Middle frontal gyrus (tissue), 1 donor: ENCODE measurements around the gene ELK4.

Source experiments
- DNase-seq: peaks from one replicate; pipeline ENCODE4 v3.0.0-alpha.2; 2015; ENCODE audit warnings: low spot score; ENCODE audit errors: extremely low spot score

The ELK4 gene

GRCh38 chr1:205631010-205631767 lies 622 bp downstream of the ELK4 start:
- no peak for DNase-seq

DNA sequence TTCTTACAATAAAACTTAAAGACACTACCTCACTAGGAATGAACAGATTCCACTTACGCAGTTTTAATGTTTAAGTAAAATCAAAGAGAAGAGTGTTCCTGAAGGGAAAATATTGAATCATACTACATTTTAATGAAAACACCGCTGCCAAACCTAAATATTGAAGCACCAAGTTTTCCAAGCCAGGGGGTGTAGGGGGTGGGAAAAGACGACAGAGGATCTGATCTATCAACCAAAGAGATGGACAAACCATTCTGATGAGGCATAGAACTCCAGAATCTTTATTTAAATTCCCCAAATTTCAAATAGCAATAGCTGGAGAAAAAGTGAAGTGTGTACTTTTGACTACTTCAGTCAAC lies 1.2 kb downstream of the ELK4 start:
- DNase-seq: no peak

- DNase-seq: no peak
Observed at GRCh38 chr1:205630241-205630640, 1.6 kb downstream of the ELK4 start.

GRCh38 chr1:205629751-205630150 lies 2.1 kb downstream of the ELK4 start:
- DNase-seq: no peak

- DNase-seq: no peak
Observed at GRCh38 chr1:205627956-205628355, 3.9 kb downstream of the ELK4 start.

DNA sequence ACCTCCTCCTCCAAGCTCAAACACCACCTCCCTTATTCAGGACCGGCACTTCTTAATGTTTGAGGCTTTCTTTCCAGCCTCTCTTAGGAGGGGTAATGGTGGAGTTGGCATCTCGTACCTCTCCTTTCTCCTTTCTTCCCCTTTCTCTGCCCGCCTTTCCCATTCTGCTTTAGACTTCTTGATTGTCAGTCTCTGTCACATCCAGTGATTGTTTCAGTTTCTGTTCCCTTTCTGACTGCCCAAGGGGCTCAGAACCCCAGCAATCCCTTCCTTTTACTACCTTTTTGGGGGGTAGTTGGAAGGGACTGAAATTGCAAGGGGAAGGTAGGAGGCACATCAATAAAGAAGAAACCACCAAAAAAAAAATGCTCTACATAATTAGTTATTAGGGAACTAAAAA lies 5.6 kb downstream of the ELK4 start:
- DNase-seq: no peak

DNA sequence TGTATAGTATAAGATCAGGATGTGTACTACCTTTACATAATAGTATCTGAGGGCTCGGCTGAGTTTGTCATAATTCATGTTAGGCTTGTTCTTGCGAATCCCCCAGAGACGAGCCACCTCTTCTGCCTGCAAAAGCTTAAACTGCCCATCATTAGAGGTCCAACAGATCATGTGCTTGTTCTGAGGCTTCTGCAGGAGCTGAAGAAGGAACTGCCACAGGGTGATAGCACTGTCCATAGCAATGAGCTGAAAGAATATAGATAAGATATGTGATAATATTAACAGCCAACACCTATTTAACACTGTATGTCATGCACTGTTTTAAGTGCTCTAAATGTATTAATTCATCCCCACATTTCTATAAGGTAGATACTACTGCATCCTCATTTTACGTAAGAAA lies 8.2 kb downstream of the ELK4 start:
- DNase-seq: no peak

- no peak for DNase-seq
Observed at GRCh38 chr1:205620269-205620668, 11.5 kb downstream of the ELK4 start.

DNA sequence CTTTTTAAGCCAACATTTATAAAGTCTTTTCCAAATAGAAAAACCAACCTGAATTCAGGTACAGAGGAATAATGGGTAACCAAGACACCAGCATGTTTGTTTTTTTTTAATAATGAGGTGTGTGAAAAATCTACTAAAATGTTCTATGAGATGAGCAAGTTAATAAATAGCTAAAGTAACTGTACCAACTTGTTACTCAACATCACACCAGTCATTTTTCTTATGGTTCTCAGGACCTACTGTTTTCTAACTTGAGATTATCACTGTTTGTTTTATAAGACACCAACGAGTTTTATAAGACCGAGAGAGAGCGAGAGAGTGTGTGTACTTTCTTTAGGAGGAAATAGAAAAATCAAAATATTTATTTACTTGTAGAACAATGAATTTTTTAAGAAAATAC lies 12.4 kb downstream of the ELK4 start:
- DNase-seq: no peak

GRCh38 chr1:205616563-205617293 lies 15.1 kb downstream of the ELK4 start:
- DNase-seq: no peak

DNA sequence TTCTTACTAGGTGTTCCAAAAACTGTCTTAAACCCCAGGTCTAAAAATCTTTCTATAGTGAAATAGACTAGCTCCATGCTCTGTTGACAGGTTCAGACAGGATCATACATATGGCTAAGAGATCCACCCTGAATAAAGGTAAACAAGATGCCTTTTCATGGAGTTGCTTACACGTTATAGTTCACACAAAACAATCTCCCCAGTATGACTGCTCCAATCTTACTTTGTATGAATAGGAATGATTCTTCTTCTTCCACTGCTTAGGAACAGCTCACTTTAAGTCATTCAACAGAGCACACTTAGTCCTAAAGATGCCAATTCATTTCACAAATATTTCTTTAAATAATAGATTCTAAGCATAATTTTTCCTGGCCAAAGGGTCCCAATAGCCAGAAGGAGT lies 16.0 kb downstream of the ELK4 start:
- no peak for DNase-seq

- no peak for DNase-seq
Observed at GRCh38 chr1:205613854-205614412, 17.9 kb downstream of the ELK4 start.

GRCh38 chr1:205612556-205612955 lies 19.3 kb downstream of the ELK4 start:
- no peak for DNase-seq

DNA sequence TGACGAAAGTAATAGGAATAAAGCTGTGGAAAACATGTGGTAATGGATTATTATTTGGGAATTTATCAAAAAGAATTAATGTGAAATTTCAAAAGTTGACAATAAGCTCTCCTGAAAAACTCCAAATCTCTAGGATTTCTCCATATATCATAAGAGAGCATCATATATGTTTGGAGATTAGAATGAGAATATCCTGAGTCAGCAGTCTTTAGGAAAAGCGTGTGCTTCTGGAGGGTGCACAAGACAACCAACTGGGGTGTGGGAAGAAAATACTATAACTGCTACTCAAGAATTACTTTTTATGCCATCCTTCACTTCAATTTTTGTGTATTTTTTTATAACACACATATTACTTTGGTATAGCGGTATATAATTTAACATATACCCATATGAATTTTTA lies 19.7 kb downstream of the ELK4 start:
- no peak for DNase-seq

- DNase-seq: no peak
Observed at GRCh38 chr1:205610901-205611466, 20.8 kb downstream of the ELK4 start.

DNA sequence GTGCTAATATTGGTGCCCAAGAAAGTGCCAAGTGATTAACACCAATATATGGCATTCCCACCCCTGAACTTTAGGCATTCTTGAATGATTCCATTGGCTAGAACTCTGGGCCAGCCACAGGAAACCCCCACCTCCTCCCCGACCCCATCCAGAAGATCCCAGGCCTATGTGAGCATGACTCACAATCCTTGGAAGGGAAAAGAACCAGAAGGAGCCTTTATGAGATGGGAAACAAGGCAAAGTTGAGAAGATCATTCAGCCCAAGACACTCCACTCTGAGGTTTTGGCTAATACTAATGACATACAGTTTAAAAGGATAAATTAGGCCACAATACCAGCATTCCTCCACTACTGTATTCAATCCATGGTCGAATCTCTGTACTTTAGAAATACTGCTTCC lies 21.8 kb downstream of the ELK4 start:
- no peak for DNase-seq

DNA sequence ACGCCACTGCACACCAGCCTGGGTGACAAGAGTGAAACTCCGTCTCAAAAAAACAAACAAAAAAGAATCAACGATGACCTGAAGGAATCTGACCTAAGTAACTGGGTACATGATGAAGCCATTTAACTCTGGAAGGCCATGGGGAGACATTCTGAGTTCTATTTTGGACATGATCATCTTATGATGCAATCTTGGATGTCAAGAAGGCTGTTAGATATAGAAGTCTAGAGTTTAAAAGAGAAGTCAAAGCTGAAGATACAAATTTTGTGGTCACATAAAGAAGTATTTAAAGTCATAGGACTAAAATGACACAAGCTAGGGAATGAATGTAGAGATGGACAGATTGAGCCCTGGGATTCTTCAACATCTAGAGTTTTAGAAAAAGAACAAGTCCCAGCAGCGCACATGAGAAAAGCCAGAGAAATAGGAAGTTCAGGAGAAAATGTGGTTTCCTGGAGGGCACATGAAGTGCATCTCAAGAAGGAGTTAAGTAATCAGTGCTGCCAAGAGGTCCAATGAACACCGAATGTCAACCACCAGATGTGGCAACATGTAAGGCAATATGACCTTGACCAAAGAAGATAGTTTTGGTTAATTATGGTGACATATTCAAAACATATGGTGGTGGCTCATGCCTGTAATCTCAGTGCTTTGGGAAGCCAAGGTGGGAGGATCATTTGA lies 26.8 kb downstream of the ELK4 start:
- no peak for DNase-seq

DNA sequence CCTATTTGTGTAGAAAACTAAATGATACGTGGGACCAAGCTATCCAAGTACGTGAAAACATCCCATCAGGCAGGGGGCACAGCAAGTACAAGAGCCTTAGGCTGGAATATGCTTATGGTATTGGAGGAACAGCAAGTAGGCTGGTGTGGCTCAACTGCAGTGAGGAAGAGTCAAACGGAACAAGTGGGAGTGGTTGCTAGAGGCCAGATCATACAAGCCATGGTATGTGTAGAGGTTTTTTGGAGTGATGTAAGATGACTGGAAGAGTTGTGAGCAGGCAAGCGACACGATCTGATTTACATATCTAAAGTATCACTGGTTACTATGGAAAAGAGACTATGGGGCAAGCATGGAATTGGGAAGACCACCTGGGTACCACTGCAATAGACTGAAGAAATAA lies 27.8 kb downstream of the ELK4 start:
- DNase-seq: no peak

GRCh38 chr1:205601205-205601604 lies 30.6 kb downstream of the ELK4 start:
- DNase-seq: no peak

- DNase-seq: no peak
Observed at GRCh38 chr1:205600085-205600484, 31.7 kb downstream of the ELK4 start.

DNA sequence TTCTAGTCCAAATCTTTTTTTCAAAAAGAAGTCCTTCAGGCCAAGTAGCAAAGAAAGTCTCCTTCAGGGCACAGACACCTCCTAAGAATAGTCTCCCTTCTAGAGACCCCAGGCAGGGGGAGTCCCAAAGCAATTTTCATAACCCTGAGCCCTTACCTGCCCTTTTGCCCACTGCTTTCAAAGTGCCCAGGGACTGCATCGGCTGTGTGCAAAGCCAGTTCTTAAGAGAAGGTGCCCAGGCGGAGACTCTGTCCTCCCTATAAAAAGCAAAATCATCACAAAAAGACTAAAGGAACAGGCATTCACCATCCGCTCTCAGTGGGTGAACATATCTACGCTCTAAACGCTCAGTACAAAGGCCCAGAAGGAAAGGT lies 32.2 kb downstream of the ELK4 start:
- DNase-seq: no peak
